Fibroblast of mammary gland (primary cell): ENCODE results near the gene SSUH2.

Experiments used
- DNase-seq: peaks from one replicate; pipeline ENCODE4 v3.0.0-alpha.2; 2010; ENCODE audit warnings: low read depth
- H3K4me3 ChIP-seq: 2 replicates; pipeline ENCODE4 v1.5.1; 2011; ENCODE audit warnings: low read depth, mild to moderate bottlenecking, low read length, moderate library complexity; ENCODE audit not compliant: control insufficient read depth
- CTCF ChIP-seq: conservative IDR thresholded peaks from 2 replicates; pipeline ENCODE4 v1.5.1; 2011; ENCODE audit warnings: low read depth, low read length, inconsistent platforms; ENCODE audit not compliant: control insufficient read depth, insufficient read depth

SSUH2 gene

GRCh38 chr3:8662594-8662993 is 18.0 kb upstream of the SSUH2 start:
- no peak for DNase-seq
- no peak for TF ChIP-seq CTCF
- no peak overlapping the region for H3K4me3 ChIP-seq

- no peak overlapping the region for H3K4me3 ChIP-seq
- no peak for TF ChIP-seq CTCF
- no peak for DNase-seq
These were observed 15.8 kb upstream of the SSUH2 start for GRCh38 chr3:8660175-8661118.

GRCh38 chr3:8659242-8659641 is 14.6 kb upstream of the SSUH2 start:
- TF ChIP-seq CTCF: no peak
- DNase-seq: no peak
- H3K4me3 ChIP-seq: no peak overlapping the region

GRCh38 chr3:8658306-8659212 is 14.0 kb upstream of the SSUH2 start:
- TF ChIP-seq CTCF: no peak
- H3K4me3 ChIP-seq: no peak overlapping the region
- DNase-seq: no peak

GRCh38 chr3:8657804-8658305 is 13.3 kb upstream of the SSUH2 start:
- no peak overlapping the region for H3K4me3 ChIP-seq
- no peak for DNase-seq
- no peak for TF ChIP-seq CTCF

GRCh38 chr3:8656240-8656639 is 11.6 kb upstream of the SSUH2 start:
- TF ChIP-seq CTCF: no peak
- DNase-seq: no peak
- H3K4me3 ChIP-seq: no peak overlapping the region
